Measurements from ENCODE around the gene PNLIPRP2. TPM values are rescaled to one million over a fixed set of nuclear protein-coding genes. Genes with fewer than 3 reads are reported as not detected.

Gene PNLIPRP2
- polyA plus RNA-seq, 1 of the 3 experiments (the other 2 are of a cell fraction): not detected

GRCh38 chr10:116683166-116683565, 62.4 kb downstream of the PNLIPRP2 start:
- Histone ChIP-seq H3F3A (replicated peaks; ENCODE audit: insufficient read depth) (no peaks in the 10 kb centered on the region), H3K9me3 (no peaks in the 10 kb centered on the region), H3K4me3 (ENCODE audit: low read depth in 2 of 2, low read length in 1 of 2) (no peak overlapping the region), H3K4me2 (no peak overlapping the region), H3K9ac (no peak overlapping the region), H3K27ac (ENCODE audit: low read depth in 2 of 2, low read length in 1 of 2) (no peak overlapping the region), H3K79me2 (ENCODE audit: insufficient read depth) (no peaks in the 10 kb centered on the region), H3K36me3 (replicated peaks in 1 of 2; ENCODE audit: control insufficient read depth in 1 of 2, insufficient read depth in 2 of 2, low read length in 1 of 2) (no peaks in the 10 kb centered on the region), H3K9me2 (no peaks in the 10 kb centered on the region), H3K27me3 (ENCODE audit: insufficient read depth) (no peaks in the 10 kb centered on the region), H2AFZ (ENCODE audit: low read depth) (no peak overlapping the region), H3K4me1 (ENCODE audit: control insufficient read depth in 1 of 2, insufficient read depth in 2 of 2, low read depth in 1 of 2, low read length in 1 of 2) (peaks cover 2% of the 10 kb centered on the region in 2 experiments; a peak in 1 of 4 replicates), H4K20me1 (ENCODE audit: insufficient read depth) (no peaks in the 10 kb centered on the region)
- TF ChIP-seq FOXJ3 (CRISPR knock-in tag; IDR thresholded peaks at IDR 0.05): no peak
- no peak for TF ChIP-seq JUND (IDR thresholded peaks at IDR 0.05)
- TF ChIP-seq SMC3 (IDR thresholded peaks at IDR 0.05; ENCODE audit: low read depth, low read length): no peak
- no peak for TF ChIP-seq EP300 (IDR thresholded peaks at IDR 0.05; ENCODE audit: borderline replicate concordance in 1 of 2, low read depth in 1 of 2, low read length in 1 of 2)
- TF ChIP-seq REST (IDR thresholded peaks at IDR 0.05; ENCODE audit: low read depth, low read length): no peak
- 81% methylated on average over 9 of the region's 9 CpGs for WGBS (ENCODE audit: low lambda C conversion rate)
- POLR2A ChIA-PET: no interaction called here
- DNase-seq: no peak
- CTCF ChIA-PET: interaction anchor here (0.7 to 9.2 kb wide), 18 partner anchors 8 to 490 kb away, joined by 3 to 218 read pairs (median 6); partner anchors contain the start of gene HSPA12A

- Histone ChIP-seq H3K4me3 (ENCODE audit: low read depth in 2 of 2, low read length in 1 of 2) (no peak overlapping the region), H3K4me1 (ENCODE audit: control insufficient read depth in 1 of 2, insufficient read depth in 2 of 2, low read depth in 1 of 2, low read length in 1 of 2) (peaks cover 5 to 6% of the 10 kb centered on the region in 2 experiments; a peak in 1 of 4 replicates), H3K36me3 (replicated peaks in 1 of 2; ENCODE audit: control insufficient read depth in 1 of 2, insufficient read depth in 2 of 2, low read length in 1 of 2) (no peaks in the 10 kb centered on the region), H3K9me3 (no peaks in the 10 kb centered on the region), H2AFZ (ENCODE audit: low read depth) (no peak overlapping the region), H3F3A (replicated peaks; ENCODE audit: insufficient read depth) (no peaks in the 10 kb centered on the region), H3K27me3 (ENCODE audit: insufficient read depth) (no peaks in the 10 kb centered on the region), H3K79me2 (ENCODE audit: insufficient read depth) (no peaks in the 10 kb centered on the region), H3K4me2 (no peak overlapping the region), H3K9ac (no peak overlapping the region), H3K27ac (ENCODE audit: low read depth in 2 of 2, low read length in 1 of 2) (no peak overlapping the region), H4K20me1 (ENCODE audit: insufficient read depth) (no peaks in the 10 kb centered on the region), H3K9me2 (no peaks in the 10 kb centered on the region)
- WGBS (ENCODE audit: low lambda C conversion rate): 77% methylated on average over 5 of the region's 11 CpGs
- DNase-seq: no peak
- TF ChIP-seq PBX3 (IDR thresholded peaks at IDR 0.05) (no peak), IRF3 (IDR thresholded peaks at IDR 0.05; ENCODE audit: low read depth, low read length) (no peak), FOXJ3 (CRISPR knock-in tag; IDR thresholded peaks at IDR 0.05) (no peak), EP300 (IDR thresholded peaks at IDR 0.05; ENCODE audit: borderline replicate concordance in 1 of 2, low read depth in 1 of 2, low read length in 1 of 2) (no peak), RXRA (IDR thresholded peaks at IDR 0.05; ENCODE audit: borderline replicate concordance, low read depth) (no peak), RFX5 (IDR thresholded peaks at IDR 0.05; ENCODE audit: low read length) (no peak), MAX (IDR thresholded peaks at IDR 0.05; ENCODE audit: low read depth) (no peak), USF1 (IDR thresholded peaks at IDR 0.05; ENCODE audit: borderline replicate concordance, low read depth) (no peak)
- ChIA-PET CTCF (interaction anchor here (0.6 to 9.2 kb wide), 5 partner anchors 16 to 112 kb away, joined by 3 to 218 read pairs (median 20); no protein-coding TSS in a partner anchor), POLR2A (no interaction called here)
These were observed 63.1 kb downstream of the PNLIPRP2 start for GRCh38 chr10:116683821-116684220.
